ENCODE measurements around the gene TGFB2. TPM values are rescaled to one million over a fixed set of nuclear protein-coding genes. Genes with fewer than 3 reads are reported as not detected.

The TGFB2 gene
- polyA plus RNA-seq, 2 donors = 0.16 to 0.34 TPM

- no peaks in the 10 kb centered on the region for H3K36me3 ChIP-seq (ENCODE audit: control insufficient read depth in 2 of 2, insufficient read depth in 2 of 2, low read length in 1 of 2)
- no peaks in the 10 kb centered on the region for H3K27me3 ChIP-seq (ENCODE audit: control insufficient read depth in 1 of 2, insufficient read depth in 2 of 2, low read length in 2 of 2)
- no peak overlapping the region for H3K27ac ChIP-seq (ENCODE audit: low read depth in 2 of 2, low read length in 1 of 2)
- H3K4me1 ChIP-seq (ENCODE audit: control insufficient read depth in 2 of 2, insufficient read depth in 2 of 2, low read length in 1 of 2) = no peaks in the 10 kb centered on the region
- H3K4me3 ChIP-seq (ENCODE audit: low read depth in 1 of 2, low read length in 2 of 2) = no peak overlapping the region
- WGBS, 2 donors = 93% methylated on average over 6 of the region's 6 CpGs
- H3K9me3 ChIP-seq (ENCODE audit: control insufficient read depth in 2 of 2, insufficient read depth in 1 of 2, low read depth in 1 of 2, low read length in 1 of 2) = no peaks in the 10 kb centered on the region
These were observed 63.0 kb downstream of the TGFB2 start for GRCh38 chr1:218408135-218408534.

GRCh38 chr1:218408942-218409341 is 63.8 kb downstream of the TGFB2 start:
- H3K36me3 ChIP-seq (ENCODE audit: control insufficient read depth in 2 of 2, insufficient read depth in 2 of 2, low read length in 1 of 2) = no peaks in the 10 kb centered on the region
- H3K9me3 ChIP-seq (ENCODE audit: control insufficient read depth in 2 of 2, insufficient read depth in 1 of 2, low read depth in 1 of 2, low read length in 1 of 2) = no peaks in the 10 kb centered on the region
- H3K4me3 ChIP-seq (ENCODE audit: low read depth in 1 of 2, low read length in 2 of 2) = no peak overlapping the region
- no peaks in the 10 kb centered on the region for H3K27me3 ChIP-seq (ENCODE audit: control insufficient read depth in 1 of 2, insufficient read depth in 2 of 2, low read length in 2 of 2)
- WGBS, 2 donors = 68 to 73% methylated on average over 9 of the region's 9 CpGs
- H3K27ac ChIP-seq (ENCODE audit: low read depth in 2 of 2, low read length in 1 of 2) = no peak overlapping the region
- no peaks in the 10 kb centered on the region for H3K4me1 ChIP-seq (ENCODE audit: control insufficient read depth in 2 of 2, insufficient read depth in 2 of 2, low read length in 1 of 2)

- H3K4me3 ChIP-seq (ENCODE audit: low read depth in 1 of 2, low read length in 2 of 2) = no peak overlapping the region
- H3K27ac ChIP-seq (ENCODE audit: low read depth in 2 of 2, low read length in 1 of 2) = no peak overlapping the region
- H3K36me3 ChIP-seq (ENCODE audit: control insufficient read depth in 2 of 2, insufficient read depth in 2 of 2, low read length in 1 of 2) = no peaks in the 10 kb centered on the region
- H3K4me1 ChIP-seq (ENCODE audit: control insufficient read depth in 2 of 2, insufficient read depth in 2 of 2, low read length in 1 of 2) = no peaks in the 10 kb centered on the region
- H3K27me3 ChIP-seq (ENCODE audit: control insufficient read depth in 1 of 2, insufficient read depth in 2 of 2, low read length in 2 of 2) = no peaks in the 10 kb centered on the region
- H3K9me3 ChIP-seq (ENCODE audit: control insufficient read depth in 2 of 2, insufficient read depth in 1 of 2, low read depth in 1 of 2, low read length in 1 of 2) = no peaks in the 10 kb centered on the region
- 59 to 70% methylated on average over 8 of the region's 8 CpGs for WGBS, 2 donors
These were observed 64.9 kb downstream of the TGFB2 start for GRCh38 chr1:218409946-218410510.

- Histone ChIP-seq H3K4me1 (ENCODE audit: control insufficient read depth in 2 of 2, insufficient read depth in 2 of 2, low read length in 1 of 2) (no peaks in the 10 kb centered on the region), H3K36me3 (ENCODE audit: control insufficient read depth in 2 of 2, insufficient read depth in 2 of 2, low read length in 1 of 2) (no peaks in the 10 kb centered on the region), H3K4me3 (ENCODE audit: low read depth in 1 of 2, low read length in 2 of 2) (no peak overlapping the region), H3K27me3 (ENCODE audit: control insufficient read depth in 1 of 2, insufficient read depth in 2 of 2, low read length in 2 of 2) (no peaks in the 10 kb centered on the region), H3K27ac (ENCODE audit: low read depth in 2 of 2, low read length in 1 of 2) (no peak overlapping the region), H3K9me3 (ENCODE audit: control insufficient read depth in 2 of 2, insufficient read depth in 1 of 2, low read depth in 1 of 2, low read length in 1 of 2) (no peaks in the 10 kb centered on the region)
- WGBS, 2 donors = 84 to 90% methylated on average over 1 of the region's 1 CpG
These were observed 66.0 kb downstream of the TGFB2 start for GRCh38 chr1:218411101-218411500.

- WGBS, 2 donors = 86 to 87% methylated on average over 7 of the region's 7 CpGs
- Histone ChIP-seq H3K4me3 (ENCODE audit: low read depth in 1 of 2, low read length in 2 of 2) (no peak overlapping the region), H3K9me3 (ENCODE audit: control insufficient read depth in 2 of 2, insufficient read depth in 1 of 2, low read depth in 1 of 2, low read length in 1 of 2) (no peaks in the 10 kb centered on the region), H3K4me1 (ENCODE audit: control insufficient read depth in 2 of 2, insufficient read depth in 2 of 2, low read length in 1 of 2) (no peaks in the 10 kb centered on the region), H3K36me3 (ENCODE audit: control insufficient read depth in 2 of 2, insufficient read depth in 2 of 2, low read length in 1 of 2) (no peaks in the 10 kb centered on the region), H3K27me3 (ENCODE audit: control insufficient read depth in 1 of 2, insufficient read depth in 2 of 2, low read length in 2 of 2) (no peaks in the 10 kb centered on the region), H3K27ac (ENCODE audit: low read depth in 2 of 2, low read length in 1 of 2) (no peak overlapping the region)
These were observed 67.0 kb downstream of the TGFB2 start for GRCh38 chr1:218412171-218412570.

- H3K4me1 ChIP-seq (ENCODE audit: control insufficient read depth in 2 of 2, insufficient read depth in 2 of 2, low read length in 1 of 2) = no peaks in the 10 kb centered on the region
- no peaks in the 10 kb centered on the region for H3K9me3 ChIP-seq (ENCODE audit: control insufficient read depth in 2 of 2, insufficient read depth in 1 of 2, low read depth in 1 of 2, low read length in 1 of 2)
- no peak overlapping the region for H3K4me3 ChIP-seq (ENCODE audit: low read depth in 1 of 2, low read length in 2 of 2)
- 95 to 97% methylated on average over 10 of the region's 10 CpGs for WGBS, 2 donors
- H3K27ac ChIP-seq (ENCODE audit: low read depth in 2 of 2, low read length in 1 of 2) = no peak overlapping the region
- no peaks in the 10 kb centered on the region for H3K27me3 ChIP-seq (ENCODE audit: control insufficient read depth in 1 of 2, insufficient read depth in 2 of 2, low read length in 2 of 2)
- H3K36me3 ChIP-seq (ENCODE audit: control insufficient read depth in 2 of 2, insufficient read depth in 2 of 2, low read length in 1 of 2) = no peaks in the 10 kb centered on the region
These were observed 68.0 kb downstream of the TGFB2 start for GRCh38 chr1:218413179-218413578.

GRCh38 chr1:218414060-218414728 is 69.1 kb downstream of the TGFB2 start:
- Histone ChIP-seq H3K4me1 (ENCODE audit: control insufficient read depth in 2 of 2, insufficient read depth in 2 of 2, low read length in 1 of 2) (no peaks in the 10 kb centered on the region), H3K4me3 (ENCODE audit: low read depth in 1 of 2, low read length in 2 of 2) (no peak overlapping the region), H3K27me3 (ENCODE audit: control insufficient read depth in 1 of 2, insufficient read depth in 2 of 2, low read length in 2 of 2) (no peaks in the 10 kb centered on the region), H3K27ac (ENCODE audit: low read depth in 2 of 2, low read length in 1 of 2) (no peak overlapping the region), H3K36me3 (ENCODE audit: control insufficient read depth in 2 of 2, insufficient read depth in 2 of 2, low read length in 1 of 2) (no peaks in the 10 kb centered on the region), H3K9me3 (ENCODE audit: control insufficient read depth in 2 of 2, insufficient read depth in 1 of 2, low read depth in 1 of 2, low read length in 1 of 2) (no peaks in the 10 kb centered on the region)
- WGBS, 2 donors = 80 to 84% methylated on average over 6 of the region's 6 CpGs

GRCh38 chr1:218415726-218416125 is 70.6 kb downstream of the TGFB2 start:
- Histone ChIP-seq H3K36me3 (ENCODE audit: control insufficient read depth in 2 of 2, insufficient read depth in 2 of 2, low read length in 1 of 2) (no peaks in the 10 kb centered on the region), H3K27me3 (ENCODE audit: control insufficient read depth in 1 of 2, insufficient read depth in 2 of 2, low read length in 2 of 2) (no peaks in the 10 kb centered on the region), H3K27ac (ENCODE audit: low read depth in 2 of 2, low read length in 1 of 2) (no peak overlapping the region), H3K4me3 (ENCODE audit: low read depth in 1 of 2, low read length in 2 of 2) (no peak overlapping the region), H3K4me1 (ENCODE audit: control insufficient read depth in 2 of 2, insufficient read depth in 2 of 2, low read length in 1 of 2) (no peaks in the 10 kb centered on the region), H3K9me3 (ENCODE audit: control insufficient read depth in 2 of 2, insufficient read depth in 1 of 2, low read depth in 1 of 2, low read length in 1 of 2) (no peaks in the 10 kb centered on the region)
- 97% methylated on average over 1 of the region's 1 CpG for WGBS, 2 donors

- Histone ChIP-seq H3K36me3 (ENCODE audit: control insufficient read depth in 2 of 2, insufficient read depth in 2 of 2, low read length in 1 of 2) (no peaks in the 10 kb centered on the region), H3K9me3 (ENCODE audit: control insufficient read depth in 2 of 2, insufficient read depth in 1 of 2, low read depth in 1 of 2, low read length in 1 of 2) (no peaks in the 10 kb centered on the region), H3K4me3 (ENCODE audit: low read depth in 1 of 2, low read length in 2 of 2) (no peak overlapping the region), H3K4me1 (ENCODE audit: control insufficient read depth in 2 of 2, insufficient read depth in 2 of 2, low read length in 1 of 2) (no peaks in the 10 kb centered on the region), H3K27me3 (ENCODE audit: control insufficient read depth in 1 of 2, insufficient read depth in 2 of 2, low read length in 2 of 2) (peaks cover 0 to 2% of the 10 kb centered on the region in 2 donors), H3K27ac (ENCODE audit: low read depth in 2 of 2, low read length in 1 of 2) (no peak overlapping the region)
These were observed 76.4 kb downstream of the TGFB2 start for GRCh38 chr1:218421531-218421930.

- Histone ChIP-seq H3K4me1 (ENCODE audit: control insufficient read depth in 2 of 2, insufficient read depth in 2 of 2, low read length in 1 of 2) (no peaks in the 10 kb centered on the region), H3K36me3 (ENCODE audit: control insufficient read depth in 2 of 2, insufficient read depth in 2 of 2, low read length in 1 of 2) (no peaks in the 10 kb centered on the region), H3K4me3 (ENCODE audit: low read depth in 1 of 2, low read length in 2 of 2) (no peak overlapping the region), H3K27ac (ENCODE audit: low read depth in 2 of 2, low read length in 1 of 2) (no peak overlapping the region), H3K9me3 (ENCODE audit: control insufficient read depth in 2 of 2, insufficient read depth in 1 of 2, low read depth in 1 of 2, low read length in 1 of 2) (no peaks in the 10 kb centered on the region), H3K27me3 (ENCODE audit: control insufficient read depth in 1 of 2, insufficient read depth in 2 of 2, low read length in 2 of 2) (peaks cover 0 to 2% of the 10 kb centered on the region in 2 donors)
These were observed 79.4 kb downstream of the TGFB2 start for GRCh38 chr1:218424502-218424901.
